Measurements from ENCODE around the gene GAL. TPM values are rescaled to one million over a fixed set of nuclear protein-coding genes. Genes with fewer than 3 reads are reported as not detected.
A peak's percentile ranks its signal among the peaks of the same experiment; 100 is the strongest.
"Not testable (repeated sequence)": the region's sequence is repeated elsewhere in the genome, so short reads cannot be mapped to it uniquely, and the experiment has no call there.

Gene GAL, protein sequence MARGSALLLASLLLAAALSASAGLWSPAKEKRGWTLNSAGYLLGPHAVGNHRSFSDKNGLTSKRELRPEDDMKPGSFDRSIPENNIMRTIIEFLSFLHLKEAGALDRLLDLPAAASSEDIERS
- 1.0 TPM for total RNA-seq

DNA sequence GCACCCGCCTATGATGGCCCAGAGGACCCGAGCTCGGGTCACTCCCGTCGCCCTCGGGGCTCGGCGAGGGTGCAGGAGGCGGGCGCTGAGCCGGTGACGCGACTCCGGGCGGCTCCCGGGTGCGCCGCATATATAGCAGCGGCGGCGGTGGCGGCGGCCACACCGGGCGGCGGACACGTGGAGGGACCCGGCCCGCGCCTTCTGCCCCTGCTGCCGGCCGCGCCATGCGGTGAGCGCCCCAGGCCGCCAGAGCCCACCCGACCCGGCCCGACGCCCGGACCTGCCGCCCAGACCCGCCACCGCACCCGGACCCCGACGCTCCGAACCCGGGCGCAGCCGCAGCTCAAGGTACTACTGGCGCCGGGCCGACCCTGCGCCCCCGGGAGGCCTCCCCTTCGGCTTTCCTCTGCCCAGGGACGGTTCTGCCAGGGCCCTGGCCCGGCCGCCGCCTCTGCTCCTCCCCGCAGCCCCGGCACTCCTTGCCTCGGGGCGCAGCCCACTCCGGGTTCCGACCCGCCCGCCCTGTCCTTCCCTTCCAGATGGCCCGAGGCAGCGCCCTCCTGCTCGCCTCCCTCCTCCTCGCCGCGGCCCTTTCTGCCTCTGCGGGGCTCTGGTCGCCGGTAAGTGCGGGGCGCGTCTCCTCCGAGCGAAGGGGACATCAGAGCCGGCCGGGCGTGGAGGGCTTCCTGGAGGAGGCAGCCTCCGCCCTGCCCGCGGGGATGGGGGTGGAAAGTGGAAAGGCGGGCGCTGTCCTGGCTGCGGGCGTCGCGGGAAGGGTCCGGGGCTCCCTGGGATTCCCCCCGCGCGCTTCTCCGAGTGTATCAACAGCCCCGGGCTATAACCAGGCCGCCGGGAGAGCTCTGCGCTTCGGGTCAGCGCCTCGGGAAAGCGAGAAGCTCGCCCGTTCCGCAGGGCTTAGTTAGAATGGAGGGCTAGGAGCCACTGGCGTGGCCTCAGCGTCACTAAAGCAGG, at the start of gene GAL:
Gene GAL, plus strand, starts transcription at position 160 of the 972 bp plus-strand sequence. Its CDS starts 380 bp downstream, at position 540.
- Histone ChIP-seq H3K36me3 (ENCODE audit: control insufficient read depth in 3 of 3, insufficient read depth in 3 of 3, low read length in 3 of 3) (no peaks in the 10 kb centered on the region), H3K27me3 (ENCODE audit: control insufficient read depth in 3 of 3, insufficient read depth in 3 of 3, low read length in 3 of 3) (peaks cover 48 to 62% (median 56%) of the 10 kb centered on the region in 3 donors), H3K4me3 (ENCODE audit: low read length in 3 of 3) (no peak within 1 kb of the TSS)

DNA sequence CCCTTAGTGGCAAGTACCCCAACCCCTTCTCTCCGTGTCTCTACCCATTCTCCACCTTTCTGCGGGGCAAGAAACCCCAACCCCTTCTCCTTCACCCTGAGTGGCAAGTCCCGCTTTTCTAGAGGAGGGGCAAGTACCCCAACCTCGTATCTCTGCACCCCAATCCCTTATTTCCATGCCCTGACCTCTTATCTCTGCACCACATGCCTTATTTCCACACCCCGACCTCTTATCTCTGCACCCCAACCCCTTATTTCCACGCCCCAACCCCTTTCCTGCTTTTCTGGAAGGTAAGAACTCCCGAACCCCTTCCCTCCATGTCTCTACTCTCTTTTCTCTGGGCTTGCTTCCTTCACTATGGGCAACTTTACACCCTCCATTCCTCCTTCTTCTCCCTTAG, 49.7 kb upstream of the GAL start:
- H3K4me1 ChIP-seq (ENCODE audit: control insufficient read depth in 3 of 3, insufficient read depth in 3 of 3, low read length in 3 of 3), result not testable (repeated sequence)

More for the DNA sequence above, at the start of gene GAL:
- peaks cover 0 to 4% (median 2%) of the 10 kb centered on the region in 3 donors for H3K4me1 ChIP-seq (ENCODE audit: control insufficient read depth in 3 of 3, insufficient read depth in 3 of 3, low read length in 3 of 3)
- no peaks in the 10 kb centered on the region for H3K9me3 ChIP-seq (ENCODE audit: control insufficient read depth in 3 of 3, low read length in 3 of 3)
- H3K27ac ChIP-seq (ENCODE audit: low read depth, low read length), result no peak within 1 kb of the TSS
- no peak within 1 kb of the TSS for H3K9ac ChIP-seq (ENCODE audit: low read depth in 1 of 3, low read length in 3 of 3)

DNA sequence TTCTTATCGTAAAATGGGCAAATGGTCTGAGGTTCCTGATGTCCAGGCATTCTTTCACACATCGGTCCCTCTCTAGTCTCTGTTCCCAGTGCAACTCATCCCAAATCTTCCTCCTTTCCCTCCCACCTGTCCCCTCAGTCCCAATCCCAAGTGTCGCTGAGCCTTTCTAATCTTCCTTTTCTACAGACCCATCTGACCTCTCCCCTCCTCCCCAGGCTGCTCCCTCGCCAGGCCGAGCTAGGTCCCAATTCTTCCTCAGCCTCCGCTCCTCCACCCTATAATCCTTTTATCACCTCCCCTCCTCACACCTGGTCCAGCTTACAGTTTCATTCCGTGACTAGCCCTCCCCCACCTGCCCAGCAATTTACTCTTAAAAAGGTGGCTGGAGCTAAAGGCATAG, 49.2 kb upstream of the GAL start:
- H3K9ac ChIP-seq (ENCODE audit: low read depth in 1 of 3, low read length in 3 of 3); H3K27me3 ChIP-seq (ENCODE audit: control insufficient read depth in 3 of 3, insufficient read depth in 3 of 3, low read length in 3 of 3); H3K9me3 ChIP-seq (ENCODE audit: control insufficient read depth in 3 of 3, low read length in 3 of 3); H3K4me3 ChIP-seq (ENCODE audit: low read length in 3 of 3); H3K27ac ChIP-seq (ENCODE audit: low read depth, low read length); H3K4me1 ChIP-seq (ENCODE audit: control insufficient read depth in 3 of 3, insufficient read depth in 3 of 3, low read length in 3 of 3); H3K36me3 ChIP-seq (ENCODE audit: control insufficient read depth in 3 of 3, insufficient read depth in 3 of 3, low read length in 3 of 3): not testable (repeated sequence)

More for the DNA sequence above, 49.7 kb upstream of the GAL start:
- H3K36me3 ChIP-seq (ENCODE audit: control insufficient read depth in 3 of 3, insufficient read depth in 3 of 3, low read length in 3 of 3); H3K27me3 ChIP-seq (ENCODE audit: control insufficient read depth in 3 of 3, insufficient read depth in 3 of 3, low read length in 3 of 3); H3K4me3 ChIP-seq (ENCODE audit: low read length in 3 of 3); H3K27ac ChIP-seq (ENCODE audit: low read depth, low read length); H3K9me3 ChIP-seq (ENCODE audit: control insufficient read depth in 3 of 3, low read length in 3 of 3); H3K9ac ChIP-seq (ENCODE audit: low read depth in 1 of 3, low read length in 3 of 3): not testable (repeated sequence)

DNA sequence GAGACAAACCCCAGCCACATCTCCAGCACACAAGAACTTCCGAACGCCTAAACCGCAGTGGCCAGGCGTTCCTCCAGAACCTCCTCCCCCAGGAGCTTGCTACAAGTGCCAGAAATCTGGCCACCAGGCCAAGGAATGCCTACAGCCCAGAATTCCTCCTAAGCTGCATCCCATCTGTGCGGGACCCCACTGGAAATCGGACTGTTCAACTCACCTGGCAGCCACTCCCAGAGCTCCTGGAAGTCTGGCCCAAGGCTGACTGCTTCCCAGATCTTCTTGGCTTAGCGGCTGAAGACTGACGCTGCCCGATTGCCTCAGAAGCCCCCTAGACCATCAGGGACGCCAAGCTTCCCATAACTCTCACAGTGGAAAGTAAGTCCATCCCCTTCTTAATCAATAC, 48.5 kb upstream of the GAL start:
- H3K36me3 ChIP-seq (ENCODE audit: control insufficient read depth in 3 of 3, insufficient read depth in 3 of 3, low read length in 3 of 3); H3K9ac ChIP-seq (ENCODE audit: low read depth in 1 of 3, low read length in 3 of 3); H3K4me3 ChIP-seq (ENCODE audit: low read length in 3 of 3); H3K9me3 ChIP-seq (ENCODE audit: control insufficient read depth in 3 of 3, low read length in 3 of 3); H3K27me3 ChIP-seq (ENCODE audit: control insufficient read depth in 3 of 3, insufficient read depth in 3 of 3, low read length in 3 of 3); H3K27ac ChIP-seq (ENCODE audit: low read depth, low read length); H3K4me1 ChIP-seq (ENCODE audit: control insufficient read depth in 3 of 3, insufficient read depth in 3 of 3, low read length in 3 of 3): not testable (repeated sequence)

DNA sequence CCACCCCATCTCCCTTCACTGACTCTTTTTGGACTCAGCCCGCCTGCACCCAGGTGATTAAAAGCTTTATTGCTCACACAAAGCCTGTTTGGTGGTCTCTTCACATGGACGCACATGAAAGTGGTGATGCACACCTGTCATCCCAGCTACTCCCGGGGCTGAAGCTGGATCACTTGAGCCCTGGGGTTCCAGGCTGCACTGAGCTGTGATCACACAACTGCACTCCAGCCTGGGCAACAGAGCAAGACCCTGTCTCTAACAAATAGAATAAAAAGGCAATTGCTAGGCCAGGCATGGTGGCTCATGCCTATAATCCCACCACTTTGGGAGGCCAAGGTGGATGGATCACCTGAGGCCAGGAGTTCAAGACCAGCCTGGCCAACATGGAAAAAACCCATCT, 45.0 kb upstream of the GAL start:
- H3K9ac ChIP-seq (ENCODE audit: low read depth in 1 of 3, low read length in 3 of 3); H3K36me3 ChIP-seq (ENCODE audit: control insufficient read depth in 3 of 3, insufficient read depth in 3 of 3, low read length in 3 of 3); H3K9me3 ChIP-seq (ENCODE audit: control insufficient read depth in 3 of 3, low read length in 3 of 3); H3K4me1 ChIP-seq (ENCODE audit: control insufficient read depth in 3 of 3, insufficient read depth in 3 of 3, low read length in 3 of 3); H3K4me3 ChIP-seq (ENCODE audit: low read length in 3 of 3); H3K27ac ChIP-seq (ENCODE audit: low read depth, low read length): not testable (repeated sequence)
- peaks cover 5 to 23% (median 20%) of the 10 kb centered on the region in 3 donors for H3K27me3 ChIP-seq (ENCODE audit: control insufficient read depth in 3 of 3, insufficient read depth in 3 of 3, low read length in 3 of 3)

DNA sequence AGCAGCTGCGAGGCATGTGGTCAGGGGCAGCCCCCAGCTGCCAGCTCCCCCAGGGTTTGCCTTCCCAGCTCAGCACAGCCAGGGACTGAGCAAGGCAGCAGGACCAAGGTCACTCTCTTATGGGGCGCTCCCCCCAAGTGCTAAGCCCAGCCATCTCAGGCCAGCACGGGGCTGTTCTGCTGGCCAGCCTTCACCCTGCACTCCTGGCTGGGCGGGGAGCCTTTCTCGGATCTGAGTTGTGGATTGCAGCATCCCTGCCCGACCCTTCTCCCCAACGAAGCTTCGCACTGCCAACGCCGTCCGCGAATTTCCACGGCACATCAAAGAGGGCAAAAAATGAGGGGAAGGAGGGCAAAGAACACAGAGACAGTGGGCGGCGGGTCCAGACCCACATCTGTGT, 42.5 kb upstream of the GAL start:
- Histone ChIP-seq H3K9ac (ENCODE audit: low read depth in 1 of 3, low read length in 3 of 3) (no peak overlapping the region), H3K4me1 (ENCODE audit: control insufficient read depth in 3 of 3, insufficient read depth in 3 of 3, low read length in 3 of 3) (no peaks in the 10 kb centered on the region), H3K36me3 (ENCODE audit: control insufficient read depth in 3 of 3, insufficient read depth in 3 of 3, low read length in 3 of 3) (no peaks in the 10 kb centered on the region), H3K9me3 (ENCODE audit: control insufficient read depth in 3 of 3, low read length in 3 of 3) (peaks cover under 1 to 8% (median 5%) of the 10 kb centered on the region in 3 donors), H3K27ac (ENCODE audit: low read depth, low read length) (no peak overlapping the region), H3K27me3 (ENCODE audit: control insufficient read depth in 3 of 3, insufficient read depth in 3 of 3, low read length in 3 of 3) (peaks cover 9 to 23% (median 20%) of the 10 kb centered on the region in 3 donors), H3K4me3 (ENCODE audit: low read length in 3 of 3) (no peak overlapping the region)

DNA sequence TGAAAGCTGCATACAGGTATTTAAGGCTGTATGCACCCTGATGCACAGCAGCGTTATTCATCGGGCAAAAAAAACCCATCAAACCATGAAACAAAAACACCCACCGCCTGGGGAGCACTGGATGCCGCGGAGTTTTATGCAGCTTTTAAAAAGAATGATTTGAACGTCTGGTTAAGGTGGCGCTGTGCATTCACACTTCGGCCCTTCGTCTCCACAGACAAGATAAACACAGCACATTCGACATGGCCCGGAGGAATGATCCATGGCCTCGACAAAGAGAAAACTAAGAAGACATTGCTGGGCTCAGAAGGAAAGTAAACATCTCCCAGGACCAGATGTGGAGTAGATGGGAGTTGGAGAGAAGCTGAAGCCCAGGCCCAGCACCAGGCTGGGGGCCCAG, 40.8 kb upstream of the GAL start:
- Histone ChIP-seq H3K36me3 (ENCODE audit: control insufficient read depth in 3 of 3, insufficient read depth in 3 of 3, low read length in 3 of 3) (no peaks in the 10 kb centered on the region), H3K4me3 (ENCODE audit: low read length in 3 of 3) (no peak overlapping the region), H3K9ac (ENCODE audit: low read depth in 1 of 3, low read length in 3 of 3) (no peak overlapping the region), H3K27ac (ENCODE audit: low read depth, low read length) (no peak overlapping the region), H3K4me1 (ENCODE audit: control insufficient read depth in 3 of 3, insufficient read depth in 3 of 3, low read length in 3 of 3) (no peaks in the 10 kb centered on the region), H3K27me3 (ENCODE audit: control insufficient read depth in 3 of 3, insufficient read depth in 3 of 3, low read length in 3 of 3) (peaks cover 13 to 30% (median 20%) of the 10 kb centered on the region in 3 donors), H3K9me3 (ENCODE audit: control insufficient read depth in 3 of 3, low read length in 3 of 3) (peaks cover 5 to 14% (median 13%) of the 10 kb centered on the region in 3 donors)

DNA sequence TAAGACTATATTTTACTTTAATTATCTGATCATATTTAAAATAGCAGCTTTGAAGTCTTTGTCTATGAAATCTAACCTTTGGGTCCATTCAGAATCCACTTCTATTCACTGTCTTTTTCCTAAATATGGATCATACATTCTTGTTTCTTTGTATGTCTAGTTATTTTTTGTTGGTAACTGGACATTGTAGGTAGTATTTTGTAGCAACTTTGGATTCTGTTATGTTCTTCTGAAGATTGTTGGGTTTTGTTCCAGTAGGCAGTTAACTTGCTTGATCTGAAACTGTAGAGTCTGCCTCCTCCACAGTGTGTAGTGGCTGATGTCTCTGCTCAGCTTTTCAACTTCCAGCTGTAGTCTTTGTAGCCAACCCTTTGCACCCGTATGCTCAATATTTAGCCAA, 37.5 kb upstream of the GAL start:
- Histone ChIP-seq H3K36me3 (ENCODE audit: control insufficient read depth in 3 of 3, insufficient read depth in 3 of 3, low read length in 3 of 3) (no peaks in the 10 kb centered on the region), H3K4me1 (ENCODE audit: control insufficient read depth in 3 of 3, insufficient read depth in 3 of 3, low read length in 3 of 3) (no peaks in the 10 kb centered on the region), H3K27me3 (ENCODE audit: control insufficient read depth in 3 of 3, insufficient read depth in 3 of 3, low read length in 3 of 3) (peaks cover 16 to 41% (median 29%) of the 10 kb centered on the region in 3 donors), H3K9me3 (ENCODE audit: control insufficient read depth in 3 of 3, low read length in 3 of 3) (peaks cover 5 to 14% (median 13%) of the 10 kb centered on the region in 3 donors), H3K27ac (ENCODE audit: low read depth, low read length) (no peak overlapping the region), H3K9ac (ENCODE audit: low read depth in 1 of 3, low read length in 3 of 3) (no peak overlapping the region), H3K4me3 (ENCODE audit: low read length in 3 of 3) (peak overlapping the region in 1 of 3 donors; percentile 14)

DNA sequence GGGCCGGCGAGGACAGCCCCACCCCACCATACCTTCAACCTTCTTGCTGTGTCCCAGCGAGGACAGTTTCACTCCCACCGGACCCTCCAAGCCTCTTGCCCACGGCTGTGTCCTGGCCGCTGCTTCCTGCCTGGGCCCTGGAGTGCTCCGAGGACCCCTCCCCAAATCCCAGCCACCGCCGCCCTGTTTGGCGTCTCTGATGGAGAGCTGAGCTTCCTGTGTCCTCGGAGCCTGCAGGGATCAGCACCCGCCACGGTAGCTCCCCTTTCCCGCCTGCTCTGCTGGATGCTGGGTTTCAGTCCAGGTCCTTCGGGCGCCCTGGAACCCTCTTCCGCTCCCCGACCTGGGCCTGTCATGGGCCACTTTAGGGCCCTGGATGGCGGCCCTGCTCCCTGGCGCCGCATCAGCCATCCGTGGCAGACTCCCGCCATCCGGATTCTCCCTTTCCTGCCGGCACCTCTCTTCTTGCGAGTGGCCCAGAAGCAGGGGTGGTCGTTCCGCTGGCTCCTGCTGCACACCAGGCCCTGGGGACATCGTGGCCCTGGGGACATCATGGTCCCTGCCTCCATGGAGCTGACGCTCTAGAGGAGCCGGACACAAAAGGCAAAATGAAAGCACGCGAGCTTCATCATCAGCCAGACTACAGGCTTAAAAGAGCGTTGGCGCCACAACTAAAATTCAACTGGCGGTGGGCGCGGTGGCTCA, 34.3 kb upstream of the GAL start:
- H3K27ac ChIP-seq (ENCODE audit: low read depth, low read length), result no peak overlapping the region
- H3K4me3 ChIP-seq (ENCODE audit: low read length in 3 of 3), result no peak overlapping the region
- H3K4me1 ChIP-seq (ENCODE audit: control insufficient read depth in 3 of 3, insufficient read depth in 3 of 3, low read length in 3 of 3), result no peaks in the 10 kb centered on the region
- H3K36me3 ChIP-seq (ENCODE audit: control insufficient read depth in 3 of 3, insufficient read depth in 3 of 3, low read length in 3 of 3), result no peaks in the 10 kb centered on the region
- H3K27me3 ChIP-seq (ENCODE audit: control insufficient read depth in 3 of 3, insufficient read depth in 3 of 3, low read length in 3 of 3), result peaks cover 24 to 55% (median 49%) of the 10 kb centered on the region in 3 donors
- H3K9ac ChIP-seq (ENCODE audit: low read depth in 1 of 3, low read length in 3 of 3), result no peak overlapping the region
- peaks cover 5 to 14% (median 13%) of the 10 kb centered on the region in 3 donors for H3K9me3 ChIP-seq (ENCODE audit: control insufficient read depth in 3 of 3, low read length in 3 of 3)
